Endothelial cell of umbilical vein (primary cell): ENCODE data around the gene OR4F6. TPM values are rescaled to one million over a fixed set of nuclear protein-coding genes. Genes with fewer than 3 reads are reported as not detected.

Experiments used
- BruUV-seq: library from RNA; stranded (reverse); fragments of 400-500 nt; replicated peaks from 2 replicates; lab custom pipeline; 2021; lab: Mats Ljungman, UMichigan
- CTCF ChIA-PET: fragments of 300-600, 350-600 bp; sonication (Branson Sonifier 250); formaldehyde crosslinking; loops from one replicate; lab custom pipeline; 2021; ENCODE audit warnings: antibody characterized with exemption, inconsistent platforms; lab: Charles Lee
- POLR2A ChIA-PET: fragments of 300-600, 350-600 bp; sonication (Branson Sonifier 250); formaldehyde crosslinking; loops from one replicate; lab custom pipeline; 2021; ENCODE audit warnings: antibody characterized with exemption, inconsistent platforms; lab: Charles Lee
- DNase-seq: peaks from one replicate; pipeline ENCODE4 v3.0.0-alpha.2; 2011; ENCODE audit warnings: low read depth, low spot score
- FAIRE-seq: peaks from 2 replicates; lab custom pipeline; 2011; peaks lifted over from hg19 to GRCh38; lab: Jason Lieb, UNC
- H2AFZ ChIP-seq: 2 replicates; pipeline ENCODE4 v1.6.0; 2012; ENCODE audit warnings: low read depth, low read length, control low read depth, inconsistent platforms
- H3K27ac ChIP-seq: 2 replicates; pipeline ENCODE4 v1.5.1; 2011; ENCODE audit warnings: low read depth, mild to moderate bottlenecking, control low read depth, low read length, moderate library complexity; ENCODE audit not compliant: insufficient read depth
- H3K27me3 ChIP-seq, 2 experiments: 2 replicates each; pipeline versions ENCODE4 v1.6.0 to v1.6.1; 2011; ENCODE audit warnings: low read length in 2 of 2, mixed read lengths in 1 of 2; ENCODE audit not compliant: control insufficient read depth in 2 of 2, insufficient read depth in 2 of 2
- H3K36me3 ChIP-seq, 2 experiments: 2 replicates in 1 of 2; 3 replicates in 1 of 2; pipeline ENCODE4 v1.5.1; 2011; ENCODE audit warnings: low read length in 2 of 2, mild to moderate bottlenecking in 1 of 2, moderate library complexity in 1 of 2; ENCODE audit not compliant: control insufficient read depth in 2 of 2, insufficient read depth in 2 of 2; ENCODE audit errors: extremely low read depth in 1 of 2
- H3K4me1 ChIP-seq: 3 replicates; pipeline ENCODE4 v1.5.1; 2011; ENCODE audit warnings: mild to moderate bottlenecking, low read length; ENCODE audit not compliant: control insufficient read depth, insufficient read depth; ENCODE audit errors: extremely low read depth
- H3K4me2 ChIP-seq: 2 replicates; pipeline ENCODE4 v1.6.1; 2011; ENCODE audit warnings: low read length, control low read depth, mixed read lengths; ENCODE audit not compliant: insufficient read depth
- H3K4me3 ChIP-seq, 3 experiments: fragments of 200-600 bp in 1 of 3; sonication (generic), shearing (Covaris generic) in 1 of 3; replicated peaks in 1 of 3; 2 replicates each; pipeline ENCODE4 v1.5.1; 2011 to 2016; ENCODE audit warnings: control low read depth in 3 of 3, low read length in 3 of 3, mild to moderate bottlenecking in 2 of 3, inconsistent platforms in 1 of 3, low read depth in 1 of 3, moderate library complexity in 1 of 3; ENCODE audit not compliant: insufficient read depth in 1 of 3
- H3K79me2 ChIP-seq: 2 replicates; pipeline ENCODE4 v1.6.0; 2012; ENCODE audit warnings: low read length, inconsistent platforms; ENCODE audit not compliant: control insufficient read depth, insufficient read depth
- H3K9ac ChIP-seq: replicated peaks from 2 replicates; pipeline ENCODE3; 2011; ENCODE audit warnings: low read length, control low read depth; ENCODE audit not compliant: insufficient read depth; ENCODE audit errors: extremely low read depth
- H3K9me1 ChIP-seq: replicated peaks from 3 replicates; pipeline ENCODE4 v1.6.0; 2011; ENCODE audit warnings: mild to moderate bottlenecking, low read length; ENCODE audit not compliant: control insufficient read depth, insufficient read depth; ENCODE audit errors: extremely low read depth
- H3K9me3 ChIP-seq: replicated peaks from 2 replicates; pipeline ENCODE4 v1.5.1; 2012; ENCODE audit warnings: low read length, inconsistent platforms; ENCODE audit not compliant: control insufficient read depth, insufficient read depth
- H4K20me1 ChIP-seq: replicated peaks from 2 replicates; pipeline ENCODE3; 2011; ENCODE audit warnings: mild to moderate bottlenecking, low read length; ENCODE audit not compliant: control insufficient read depth, insufficient read depth; ENCODE audit errors: extremely low read depth
- CTCF ChIP-seq, 2 donors: IDR thresholded peaks; 1 replicate in 1 of 2; 2 replicates in 1 of 2; pipeline ENCODE4 v1.5.1; 2011; ENCODE audit warnings: low read length in 2 of 2, mild to moderate bottlenecking in 2 of 2, moderate library complexity in 2 of 2, control low read depth in 1 of 2, inconsistent platforms in 1 of 2, low read depth in 1 of 2; ENCODE audit not compliant: insufficient read depth in 1 of 2; ENCODE audit errors: extremely low read depth in 1 of 2
- EZH2 ChIP-seq: IDR thresholded peaks from 2 replicates; pipeline ENCODE4 v1.6.1; 2012; ENCODE audit warnings: borderline replicate concordance, low read depth, mild to moderate bottlenecking, moderate library complexity, low read length, inconsistent platforms; ENCODE audit not compliant: severe bottlenecking
- FOS ChIP-seq: IDR thresholded peaks from 2 replicates; pipeline ENCODE4 v1.6.1; 2011; ENCODE audit warnings: mild to moderate bottlenecking, low read length, moderate library complexity, borderline replicate concordance; ENCODE audit not compliant: insufficient read depth
- GATA2 ChIP-seq: IDR thresholded peaks from 2 replicates; pipeline ENCODE4 v1.7.0; 2011; ENCODE audit warnings: low read depth, mild to moderate bottlenecking, moderate library complexity, mixed read lengths, low read length; ENCODE audit not compliant: insufficient read length, insufficient read depth
- JUN ChIP-seq: IDR thresholded peaks from 2 replicates; pipeline ENCODE4 v1.6.1; 2011; ENCODE audit warnings: borderline replicate concordance, low read depth; ENCODE audit not compliant: insufficient read length, insufficient read depth
- MAX ChIP-seq: IDR thresholded peaks from 2 replicates; pipeline ENCODE4 v1.6.1; 2011; ENCODE audit not compliant: insufficient read depth, insufficient read length
- MYC ChIP-seq: IDR thresholded peaks from one replicate; pipeline ENCODE4 v1.6.1; 2011; ENCODE audit warnings: mild to moderate bottlenecking, low read depth, low read length
- POLR2A ChIP-seq: IDR thresholded peaks from 2 replicates; pipeline ENCODE4 v1.6.1; 2012; ENCODE audit warnings: low read depth, mild to moderate bottlenecking, control low read depth, low read length
- POLR2AphosphoS5 ChIP-seq: IDR thresholded peaks from 2 replicates; pipeline ENCODE4 v1.6.1; 2012; ENCODE audit warnings: low read depth, mild to moderate bottlenecking, control low read depth, low read length, moderate library complexity; ENCODE audit not compliant: insufficient read depth
- dilution Hi-C: fragments of 300-500 bp; cut with MboI; formaldehyde crosslinking; loops from one replicate; pipeline ENCODE4 v1.15.0; 2019; ENCODE audit warnings: low sequenced_read_pairs; ENCODE audit not compliant: extremely low pct_ligation_motif_present
- intact Hi-C: fragments of 100-400 bp; cut with micrococcal nuclease; formaldehyde crosslinking; loops from one replicate; pipeline ENCODE4 v1.10.0; 2022
- polyA plus RNA-seq, 4 experiments: library from polyadenylated mRNA; depleted of rRNA in 3 of 4; stranded (reverse) in 3 of 4; unstranded in 1 of 4; fragments of >200 nt; gene quantifications; 2 replicates each; pipeline versions ENCODE4 v1.2.1 to v1.2.3, GENCODE V29; 2011 to 2012; ENCODE audit warnings: missing spikeins in 1 of 4
- total RNA-seq: library from RNA; stranded (reverse); gene quantifications from 2 replicates; pipeline ENCODE4 v1.2.3, GENCODE V29; 2021

OR4F6 gene
- total and polyA plus RNA-seq, 2 donors (not counting 3 experiments of a cell fraction or from before 2014, with no cell fraction given): not detected

GRCh38 chr15:101827257-101827656, 23.9 kb downstream of the OR4F6 start:
- ChIA-PET POLR2A (no interaction called here), CTCF (no interaction called here)
- Histone ChIP-seq H3K79me2 (no peaks in the 10 kb centered on the region), H2AFZ (no peak overlapping the region), H3K27ac (no peak overlapping the region), H3K36me3 (no peaks in the 10 kb centered on the region), H3K9me3 (no peaks in the 10 kb centered on the region), H3K4me3 (no peak overlapping the region), H3K9me1 (no peaks in the 10 kb centered on the region), H3K4me2 (no peak overlapping the region), H4K20me1 (no peaks in the 10 kb centered on the region), H3K9ac (no peak overlapping the region), H3K27me3 (no peaks in the 10 kb centered on the region), H3K4me1 (no peaks in the 10 kb centered on the region)
- intact Hi-C loops: no loop called here
- TF ChIP-seq CTCF (IDR thresholded peaks at IDR 0.05; ENCODE audit: extremely low read depth in 1 of 2, insufficient read depth in 1 of 2, low read depth in 1 of 2, low read length in 2 of 2) (no peak), GATA2 (no peak), EZH2 (no peak)
- DNase-seq (no peak), FAIRE-seq (no peak)
- dilution Hi-C loops: no loop called here
- no TSS peak for BruUV-seq

DNA sequence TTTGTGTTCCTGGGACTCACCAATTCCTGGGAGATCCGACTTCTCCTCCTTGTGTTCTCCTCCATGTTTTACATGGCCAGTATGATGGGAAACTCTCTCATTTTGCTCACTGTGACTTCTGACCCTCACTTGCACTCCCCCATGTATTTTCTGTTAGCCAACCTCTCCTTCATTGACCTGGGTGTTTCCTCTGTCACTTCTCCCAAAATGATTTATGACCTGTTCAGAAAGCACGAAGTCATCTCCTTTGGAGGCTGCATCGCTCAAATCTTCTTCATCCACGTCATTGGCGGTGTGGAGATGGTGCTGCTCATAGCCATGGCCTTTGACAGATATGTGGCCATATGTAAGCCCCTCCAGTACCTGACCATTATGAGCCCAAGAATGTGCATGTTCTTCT, 25.5 kb downstream of the OR4F6 start:
- CTCF ChIA-PET: no interaction called here

More for the DNA sequence above, 25.5 kb downstream of the OR4F6 start:
- H3K27ac ChIP-seq: no peak overlapping the region
- no peak overlapping the region for H3K4me2 ChIP-seq
- no peak for DNase-seq
- no peaks in the 10 kb centered on the region for H3K4me1 ChIP-seq
- no peak overlapping the region for H3K9ac ChIP-seq
- H3K36me3 ChIP-seq: no peaks in the 10 kb centered on the region
- H3K9me3 ChIP-seq: no peaks in the 10 kb centered on the region
- BruUV-seq: no TSS peak
- H3K79me2 ChIP-seq: no peaks in the 10 kb centered on the region
- H3K9me1 ChIP-seq: no peaks in the 10 kb centered on the region
- TF ChIP-seq CTCF (IDR thresholded peaks at IDR 0.05; ENCODE audit: extremely low read depth in 1 of 2, insufficient read depth in 1 of 2, low read depth in 1 of 2, low read length in 2 of 2) (no peak), MAX (no peak), MYC (no peak), EZH2 (no peak), POLR2AphosphoS5 (no peak), JUN (no peak), GATA2 (no peak), POLR2A (no peak), FOS (no peak)
- dilution Hi-C loops: no loop called here
- intact Hi-C loops: no loop called here
- H3K27me3 ChIP-seq: no peaks in the 10 kb centered on the region
- POLR2A ChIA-PET: no interaction called here
- H2AFZ ChIP-seq: no peak overlapping the region
- no peak overlapping the region for H3K4me3 ChIP-seq
- no peaks in the 10 kb centered on the region for H4K20me1 ChIP-seq
- no peak for FAIRE-seq
